ENCODE measurements around the gene ZNF724. TPM values are rescaled to one million over a fixed set of nuclear protein-coding genes. Genes with fewer than 3 reads are reported as not detected.
"Not testable (repeated sequence)": the region's sequence is repeated elsewhere in the genome, so short reads cannot be mapped to it uniquely, and the experiment has no call there.

ZNF724 gene
- total RNA-seq = under 1 TPM in 1 of 2 donors, not detected in 1; 0.27 TPM

GRCh38 chr19:23249911-23250649 is at the start of gene ZNF724:
Gene ZNF724 (minus strand): TSS chr19:23250394. CDS start chr19:23250242, 152 bp downstream.
- no peak within 1 kb of the TSS for H3K27ac ChIP-seq
- ATAC-seq (ENCODE audit: insufficient number of reproducible peaks, low FRiP score, low read depth) (peak; percentile 88), DNase-seq (ENCODE audit: low spot score) (peak; percentile 71)
- H3K4me1 ChIP-seq (ENCODE audit: control insufficient read depth in 1 of 2, low read depth in 2 of 2) = peaks cover 7 to 8% of the 10 kb centered on the region in 2 donors
- no peaks in the 10 kb centered on the region for H3K36me3 ChIP-seq
- TF ChIP-seq CTCF (IDR thresholded peaks at IDR 0.05) = no peak
- H3K9me3 ChIP-seq = no peaks in the 10 kb centered on the region
- no peaks in the 10 kb centered on the region for H3K27me3 ChIP-seq (replicated peaks; ENCODE audit: insufficient read depth)
- peak within 1 kb of the TSS; percentile 90 for H3K4me3 ChIP-seq

GRCh38 chr19:23294141-23294540 is 43.9 kb upstream of the ZNF724 start:
- Histone ChIP-seq H3K9me3 (no peaks in the 10 kb centered on the region), H3K4me3 (no peak overlapping the region), H3K27me3 (replicated peaks; ENCODE audit: insufficient read depth) (no peaks in the 10 kb centered on the region), H3K4me1 (ENCODE audit: control insufficient read depth in 1 of 2, low read depth in 2 of 2) (no peaks in the 10 kb centered on the region), H3K27ac (no peak overlapping the region), H3K36me3 (no peaks in the 10 kb centered on the region)
- TF ChIP-seq CTCF (IDR thresholded peaks at IDR 0.05) = no peak
- ATAC-seq (ENCODE audit: insufficient number of reproducible peaks, low FRiP score, low read depth) (no peak), DNase-seq (ENCODE audit: low spot score) (no peak)

GRCh38 chr19:23289966-23290365 is 39.8 kb upstream of the ZNF724 start:
- not testable (repeated sequence) for H3K36me3 ChIP-seq; DNase-seq (ENCODE audit: low spot score); H3K27ac ChIP-seq; H3K9me3 ChIP-seq; H3K4me1 ChIP-seq (ENCODE audit: control insufficient read depth in 1 of 2, low read depth in 2 of 2); ATAC-seq (ENCODE audit: insufficient number of reproducible peaks, low FRiP score, low read depth); H3K27me3 ChIP-seq (replicated peaks; ENCODE audit: insufficient read depth); H3K4me3 ChIP-seq

GRCh38 chr19:23287620-23288019 is 37.4 kb upstream of the ZNF724 start:
- H3K4me3 ChIP-seq = no peak overlapping the region
- DNase-seq (ENCODE audit: low spot score) = no peak
- no peaks in the 10 kb centered on the region for H3K27me3 ChIP-seq (replicated peaks; ENCODE audit: insufficient read depth)
- H3K27ac ChIP-seq = no peak overlapping the region
- H3K4me1 ChIP-seq (ENCODE audit: control insufficient read depth in 1 of 2, low read depth in 2 of 2) = no peaks in the 10 kb centered on the region
- no peaks in the 10 kb centered on the region for H3K9me3 ChIP-seq
- H3K36me3 ChIP-seq = no peaks in the 10 kb centered on the region
- no peak for ATAC-seq (ENCODE audit: insufficient number of reproducible peaks, low FRiP score, low read depth)
- no peak for TF ChIP-seq CTCF (IDR thresholded peaks at IDR 0.05)

GRCh38 chr19:23286477-23286876 is 36.3 kb upstream of the ZNF724 start:
- no peak overlapping the region for H3K27ac ChIP-seq
- H3K4me1 ChIP-seq (ENCODE audit: control insufficient read depth in 1 of 2, low read depth in 2 of 2) = no peaks in the 10 kb centered on the region
- H3K9me3 ChIP-seq = no peaks in the 10 kb centered on the region
- no peaks in the 10 kb centered on the region for H3K36me3 ChIP-seq
- H3K4me3 ChIP-seq = no peak overlapping the region
- no peaks in the 10 kb centered on the region for H3K27me3 ChIP-seq (replicated peaks; ENCODE audit: insufficient read depth)
- ATAC-seq (ENCODE audit: insufficient number of reproducible peaks, low FRiP score, low read depth) = no peak
- no peak for DNase-seq (ENCODE audit: low spot score)
- peak; percentile 23 for TF ChIP-seq CTCF (IDR thresholded peaks at IDR 0.05)

GRCh38 chr19:23285948-23286347 is 35.8 kb upstream of the ZNF724 start:
- Histone ChIP-seq H3K4me3 (no peak overlapping the region), H3K4me1 (ENCODE audit: control insufficient read depth in 1 of 2, low read depth in 2 of 2) (no peaks in the 10 kb centered on the region), H3K9me3 (no peaks in the 10 kb centered on the region), H3K36me3 (no peaks in the 10 kb centered on the region), H3K27ac (no peak overlapping the region), H3K27me3 (replicated peaks; ENCODE audit: insufficient read depth) (no peaks in the 10 kb centered on the region)
- no peak for DNase-seq (ENCODE audit: low spot score)
- no peak for ATAC-seq (ENCODE audit: insufficient number of reproducible peaks, low FRiP score, low read depth)
- TF ChIP-seq CTCF (IDR thresholded peaks at IDR 0.05) = no peak

- DNase-seq (ENCODE audit: low spot score); H3K4me1 ChIP-seq (ENCODE audit: control insufficient read depth in 1 of 2, low read depth in 2 of 2); H3K9me3 ChIP-seq; ATAC-seq (ENCODE audit: insufficient number of reproducible peaks, low FRiP score, low read depth); H3K27ac ChIP-seq; H3K27me3 ChIP-seq (replicated peaks; ENCODE audit: insufficient read depth); H3K4me3 ChIP-seq; H3K36me3 ChIP-seq: not testable (repeated sequence)
Observed at GRCh38 chr19:23285326-23285725, 35.1 kb upstream of the ZNF724 start.
